GM18870 (cell line): ENCODE data around the gene MAP6.
A peak's percentile ranks its signal among the peaks of the same experiment; 100 is the strongest.

Experiments
- ATAC-seq: cut with Tn5 transposase; IDR thresholded peaks from one replicate; pipeline ENCODE4 v1.9.1; 2021; ENCODE audit warnings: moderate library complexity; ENCODE audit not compliant: unreplicated experiment

MAP6 gene

DNA sequence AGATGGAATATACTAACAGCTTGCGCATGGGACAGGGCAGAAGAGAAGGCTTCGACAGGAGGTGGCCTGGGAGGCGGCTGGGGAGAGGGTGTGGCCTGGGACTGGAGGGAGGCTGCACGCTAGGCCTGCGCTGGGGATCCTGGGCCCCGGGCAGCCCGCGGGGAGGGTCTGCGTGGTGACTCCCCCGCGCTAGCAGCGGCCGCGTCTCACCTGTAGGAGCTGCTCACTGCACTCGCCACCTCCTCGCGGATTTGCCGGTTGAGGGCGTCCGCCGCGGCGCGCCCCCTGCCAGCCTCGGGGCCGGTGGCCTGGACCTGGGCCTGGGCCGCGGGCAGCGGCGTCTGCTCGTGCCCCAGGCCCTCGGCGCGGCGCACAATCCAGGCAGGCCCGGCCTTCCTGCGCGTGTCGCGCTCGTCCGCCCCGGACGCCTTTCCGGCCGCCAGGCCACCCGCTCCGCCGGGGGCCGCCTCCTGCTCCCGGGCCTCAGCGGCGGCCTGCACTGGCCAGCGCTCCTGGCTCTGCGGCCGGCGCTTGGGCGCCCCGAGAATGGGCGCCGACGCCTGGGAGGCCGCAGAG lies 1.5 kb downstream of the MAP6 start:
- ATAC-seq = no peak

- ATAC-seq = no peak
Observed at GRCh38 chr11:75665990-75666389, 2.8 kb downstream of the MAP6 start.

DNA sequence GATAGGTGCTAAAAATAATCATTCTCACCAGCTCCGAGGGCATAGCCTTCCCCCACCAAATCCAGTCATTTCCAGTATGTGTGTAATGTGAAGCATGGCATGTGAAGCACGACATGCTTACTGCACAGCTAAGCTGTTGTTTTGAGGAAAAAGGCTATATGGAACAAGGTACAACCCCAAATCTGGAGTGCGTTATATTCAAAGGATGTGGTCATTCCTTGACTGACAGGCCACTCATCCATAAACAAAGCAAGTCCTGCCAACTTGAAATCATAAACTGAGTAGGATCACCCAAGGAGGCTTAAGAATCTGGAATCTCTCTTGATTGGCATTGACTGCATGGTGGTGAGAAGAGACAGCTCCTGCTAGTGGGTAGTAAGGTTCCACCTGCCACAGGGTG lies 3.7 kb downstream of the MAP6 start:
- no peak for ATAC-seq

DNA sequence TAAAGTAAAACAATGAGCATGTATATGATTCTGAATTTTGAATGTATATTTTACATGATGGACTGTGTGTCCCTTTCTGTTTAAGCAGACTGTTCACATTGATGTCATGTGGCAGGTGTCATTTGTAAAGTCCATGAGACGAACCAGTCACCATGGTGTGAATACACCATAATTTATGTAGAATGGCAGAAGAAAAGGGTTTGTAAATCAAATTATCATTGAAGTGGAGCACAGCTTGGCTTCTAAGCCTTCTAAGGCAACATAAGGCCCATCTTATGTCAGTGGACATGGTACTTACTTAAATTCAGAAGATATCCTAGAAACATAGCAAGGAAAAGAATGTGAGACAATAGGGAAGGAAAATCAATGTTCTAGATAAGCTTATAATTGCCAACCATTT lies 4.4 kb downstream of the MAP6 start:
- ATAC-seq = no peak

DNA sequence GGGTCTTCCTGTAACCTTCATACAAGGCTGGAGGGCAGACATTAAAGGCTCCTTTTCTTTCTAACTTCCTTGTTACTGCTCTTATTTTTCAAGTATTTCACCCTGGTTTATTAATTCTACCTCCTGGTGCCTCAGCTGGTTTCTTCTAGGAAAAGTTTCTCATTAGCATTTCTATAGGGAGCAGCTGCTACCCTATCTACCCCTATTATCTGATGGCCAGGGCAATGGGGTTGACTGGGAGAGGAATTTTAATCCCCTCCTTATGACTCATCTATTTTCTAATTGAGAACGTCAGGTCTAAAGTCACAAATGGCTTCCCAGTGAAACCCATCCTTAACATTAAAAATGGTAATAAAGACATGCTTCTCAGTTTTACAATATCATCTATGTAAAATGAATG lies 5.0 kb downstream of the MAP6 start:
- ATAC-seq = no peak

- no peak for ATAC-seq
Observed at GRCh38 chr11:75659836-75660235, 9.0 kb downstream of the MAP6 start.

GRCh38 chr11:75656044-75656727 lies 12.7 kb downstream of the MAP6 start:
- no peak for ATAC-seq

DNA sequence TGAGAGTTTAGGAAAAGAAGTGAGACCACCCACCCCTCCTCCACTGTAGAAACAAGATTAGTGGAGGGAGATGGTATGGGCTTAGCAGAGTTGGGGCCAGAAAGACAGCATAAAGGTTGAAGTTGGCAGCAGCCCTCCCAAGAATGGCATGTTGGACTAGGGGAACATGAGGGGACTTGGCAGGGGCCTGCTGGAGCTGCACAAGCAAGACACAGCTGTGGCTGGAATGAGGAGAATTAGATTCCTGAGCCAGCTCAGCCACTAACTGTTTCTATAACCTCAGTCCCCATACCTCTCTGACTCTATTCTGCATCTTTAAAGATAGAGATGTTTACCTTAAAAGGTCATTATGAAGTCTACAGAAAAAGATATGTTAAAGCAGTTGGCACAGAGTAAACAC lies 13.2 kb downstream of the MAP6 start:
- no peak for ATAC-seq

DNA sequence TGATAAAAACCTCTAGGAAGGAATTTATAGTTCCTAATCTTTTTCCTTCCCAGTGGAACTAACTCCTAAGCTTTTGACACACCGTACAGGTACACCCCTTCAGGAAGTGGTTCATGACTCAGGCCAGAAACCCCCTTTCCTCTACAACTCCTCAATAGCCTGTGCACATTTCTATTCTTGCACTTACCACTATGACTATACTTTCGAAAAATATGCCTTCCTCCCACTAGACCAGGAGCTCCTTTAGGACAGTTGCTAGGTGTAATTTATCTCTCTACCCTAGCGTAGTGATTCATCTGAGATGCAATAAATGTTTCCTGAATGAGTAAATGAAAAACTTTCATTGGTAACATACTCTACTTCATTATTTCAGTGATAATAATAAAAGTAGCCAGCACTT lies 14.5 kb downstream of the MAP6 start:
- ATAC-seq = peak; percentile 76

- ATAC-seq = no peak
Observed at GRCh38 chr11:75653532-75653931, 15.3 kb downstream of the MAP6 start.

DNA sequence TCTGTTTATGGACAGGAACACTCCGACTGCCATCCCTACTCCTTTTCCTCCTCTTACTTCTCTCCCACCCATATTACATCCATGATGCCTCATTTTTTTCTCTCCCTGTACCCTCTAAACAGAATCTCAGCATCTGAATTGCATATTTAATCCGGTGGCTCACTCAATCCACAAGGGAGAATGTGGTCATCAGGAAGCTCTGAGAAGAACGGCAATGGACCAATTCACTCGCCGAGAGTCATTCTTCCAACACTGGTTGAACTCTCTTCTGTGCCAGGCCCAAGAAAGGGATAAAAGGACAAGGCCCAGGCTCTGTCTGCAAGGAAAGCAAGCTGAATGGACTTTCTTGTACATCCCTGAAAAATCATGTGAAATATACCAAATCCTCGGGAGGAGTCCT lies 15.9 kb downstream of the MAP6 start:
- no peak for ATAC-seq

DNA sequence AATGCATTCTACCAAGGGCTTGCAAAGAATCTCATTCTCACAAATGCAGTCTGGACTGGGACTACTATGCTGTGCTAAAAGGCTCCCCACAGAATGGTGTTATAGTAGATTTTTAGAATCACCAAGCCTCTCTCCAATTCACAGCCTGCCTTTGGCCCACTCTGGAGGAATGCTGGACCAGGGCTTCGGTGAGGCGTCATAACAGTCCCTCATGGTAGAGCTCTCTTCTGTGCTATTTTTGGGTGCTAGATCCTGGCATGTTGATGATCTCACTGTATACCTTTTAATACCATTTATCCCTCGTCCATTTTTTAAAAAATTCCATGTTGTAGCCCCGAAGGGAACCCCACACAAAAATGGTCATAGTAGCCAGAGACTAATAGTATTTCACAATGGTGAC lies 17.6 kb downstream of the MAP6 start:
- ATAC-seq = no peak

GRCh38 chr11:75650167-75650723 lies 18.6 kb downstream of the MAP6 start:
- ATAC-seq = no peak

DNA sequence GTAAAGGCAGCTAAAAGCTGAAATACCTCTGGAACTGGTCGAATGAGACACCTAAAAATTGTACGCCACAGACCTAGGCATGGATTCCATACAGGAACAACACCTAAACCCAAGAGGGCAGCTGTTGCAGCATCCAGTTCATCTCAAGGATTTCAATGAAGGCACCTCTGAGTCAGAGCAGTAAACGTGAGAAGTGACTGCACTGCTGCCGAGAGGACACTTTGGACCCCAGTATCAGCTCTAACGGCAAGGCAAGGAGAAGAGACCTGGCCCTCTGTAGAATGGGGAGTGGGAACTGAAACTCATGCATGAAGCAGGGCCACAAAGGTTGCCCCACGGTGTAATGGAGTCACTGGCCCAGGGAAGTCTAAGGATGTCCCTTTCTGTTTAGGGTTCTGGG lies 23.9 kb downstream of the MAP6 start:
- no peak for ATAC-seq

DNA sequence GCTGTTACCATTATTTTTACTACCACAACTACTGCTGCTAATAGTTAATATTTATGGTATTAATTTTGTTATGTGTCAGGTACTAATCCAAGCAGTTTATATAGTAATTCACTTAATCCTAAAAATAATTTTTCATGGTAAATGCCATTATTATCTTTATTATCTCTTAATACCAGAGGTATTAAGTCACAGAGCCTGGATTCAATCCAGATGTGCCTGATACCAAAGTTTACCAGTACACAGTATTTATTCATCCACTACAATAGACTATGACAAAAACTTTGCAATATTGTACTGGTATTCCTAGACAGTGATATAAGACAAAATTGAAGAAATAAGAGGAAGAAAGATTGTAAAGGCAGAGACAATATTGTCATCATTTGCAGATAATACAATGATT lies 24.5 kb downstream of the MAP6 start:
- no peak for ATAC-seq

DNA sequence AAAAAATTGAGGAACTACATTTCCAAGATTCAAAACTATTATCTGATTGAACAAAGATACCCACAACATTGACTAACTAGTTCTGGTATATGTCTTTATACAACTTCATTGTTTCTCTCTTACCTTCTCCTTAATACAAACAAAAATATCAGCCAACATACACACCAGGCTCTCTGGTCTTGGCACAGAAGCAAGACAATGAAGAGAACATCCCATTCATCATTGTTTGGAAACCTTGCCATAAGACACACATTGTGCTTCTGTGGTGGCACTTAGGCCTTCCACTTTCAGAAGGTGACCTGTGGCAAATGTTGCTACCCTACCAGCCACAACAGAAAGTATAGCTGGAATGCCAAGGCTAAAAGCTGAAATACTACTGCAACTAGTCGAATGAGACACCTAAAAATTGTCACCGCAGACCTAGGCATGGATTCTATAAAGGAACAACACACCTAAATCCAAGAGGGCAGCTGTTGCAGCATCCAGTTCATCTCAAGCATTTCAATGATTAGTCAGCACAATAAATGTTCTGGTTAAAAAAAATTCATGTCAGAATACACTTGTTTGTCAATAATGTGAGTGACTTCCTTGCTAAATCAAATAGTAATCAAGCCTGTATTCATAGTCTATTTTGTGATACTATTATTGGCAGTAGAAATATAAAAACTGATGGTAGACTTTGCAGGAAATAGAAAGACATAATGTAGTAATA lies 26.3 kb downstream of the MAP6 start:
- ATAC-seq = no peak

GRCh38 chr11:75639762-75640181 lies 29.1 kb downstream of the MAP6 start:
- ATAC-seq = no peak

DNA sequence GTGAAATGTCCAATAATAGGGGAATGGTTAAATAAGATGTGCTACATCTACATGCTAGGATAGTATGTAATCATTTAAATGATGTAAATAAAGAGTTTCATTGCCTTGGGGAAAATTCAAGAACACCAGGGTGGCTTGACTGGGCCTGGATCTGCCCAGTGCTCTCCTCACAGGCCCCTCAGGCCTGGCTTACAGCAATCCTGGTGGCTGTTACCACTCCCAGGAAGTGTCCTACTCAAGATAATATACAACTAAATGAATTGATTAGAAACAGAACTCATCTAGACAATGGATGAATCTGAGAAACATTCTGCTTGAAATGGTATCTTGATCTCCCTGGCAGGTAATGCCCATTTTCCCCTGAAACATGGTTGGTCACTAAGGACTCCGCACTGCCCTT lies 30.8 kb downstream of the MAP6 start:
- no peak for ATAC-seq

DNA sequence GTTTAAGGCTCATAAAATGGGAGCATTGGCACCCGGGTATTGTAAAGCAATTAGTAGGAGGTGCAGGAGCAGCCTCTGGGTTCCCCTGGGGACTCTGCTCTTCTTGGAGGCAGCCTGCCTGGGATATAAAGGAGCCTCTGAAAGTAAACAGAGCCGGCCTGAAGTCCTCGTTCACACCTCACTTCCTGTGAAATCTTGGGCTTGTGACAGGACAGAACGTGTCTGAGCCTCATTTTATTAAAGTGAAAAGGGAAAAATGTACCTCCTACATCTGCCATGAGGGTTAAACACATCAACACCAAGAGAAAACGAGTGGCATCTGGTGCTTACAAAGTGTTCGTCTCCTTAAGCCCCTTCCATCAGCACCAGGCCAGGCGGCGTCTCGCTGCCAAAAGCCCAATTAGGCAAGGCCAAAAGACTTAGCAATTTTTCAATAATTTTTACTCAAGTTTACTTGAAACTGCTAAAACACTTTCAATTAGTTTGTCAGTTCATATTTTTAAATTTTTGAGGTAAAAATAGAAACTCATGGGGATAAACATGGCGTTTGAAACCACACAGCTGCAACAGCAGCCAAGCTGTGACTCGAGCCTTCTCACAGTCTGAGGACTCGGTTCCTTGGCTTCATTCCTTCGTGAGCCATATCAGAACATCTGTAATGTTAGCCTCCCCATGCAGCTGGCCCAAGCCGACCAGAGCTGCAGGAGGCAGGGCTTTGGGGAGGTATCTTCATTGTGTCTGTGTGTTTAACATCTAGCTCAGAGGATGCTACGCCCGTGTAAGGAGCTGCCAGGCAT lies 33.6 kb downstream of the MAP6 start:
- ATAC-seq = no peak

GRCh38 chr11:75633409-75634066 lies 35.3 kb downstream of the MAP6 start:
- no peak for ATAC-seq

- ATAC-seq = no peak
Observed at GRCh38 chr11:75632962-75633361, 35.9 kb downstream of the MAP6 start.
